GM21423 (cell line): ENCODE measurements around the gene SHQ1.
A peak's percentile ranks its signal among the peaks of the same experiment; 100 is the strongest.

ENCODE experiments used
- ATAC-seq: cut with Tn5 transposase; IDR thresholded peaks from one replicate; pipeline ENCODE4 v1.9.1; 2021; ENCODE audit warnings: mild to moderate bottlenecking, moderate library complexity; ENCODE audit not compliant: unreplicated experiment

The SHQ1 gene

DNA sequence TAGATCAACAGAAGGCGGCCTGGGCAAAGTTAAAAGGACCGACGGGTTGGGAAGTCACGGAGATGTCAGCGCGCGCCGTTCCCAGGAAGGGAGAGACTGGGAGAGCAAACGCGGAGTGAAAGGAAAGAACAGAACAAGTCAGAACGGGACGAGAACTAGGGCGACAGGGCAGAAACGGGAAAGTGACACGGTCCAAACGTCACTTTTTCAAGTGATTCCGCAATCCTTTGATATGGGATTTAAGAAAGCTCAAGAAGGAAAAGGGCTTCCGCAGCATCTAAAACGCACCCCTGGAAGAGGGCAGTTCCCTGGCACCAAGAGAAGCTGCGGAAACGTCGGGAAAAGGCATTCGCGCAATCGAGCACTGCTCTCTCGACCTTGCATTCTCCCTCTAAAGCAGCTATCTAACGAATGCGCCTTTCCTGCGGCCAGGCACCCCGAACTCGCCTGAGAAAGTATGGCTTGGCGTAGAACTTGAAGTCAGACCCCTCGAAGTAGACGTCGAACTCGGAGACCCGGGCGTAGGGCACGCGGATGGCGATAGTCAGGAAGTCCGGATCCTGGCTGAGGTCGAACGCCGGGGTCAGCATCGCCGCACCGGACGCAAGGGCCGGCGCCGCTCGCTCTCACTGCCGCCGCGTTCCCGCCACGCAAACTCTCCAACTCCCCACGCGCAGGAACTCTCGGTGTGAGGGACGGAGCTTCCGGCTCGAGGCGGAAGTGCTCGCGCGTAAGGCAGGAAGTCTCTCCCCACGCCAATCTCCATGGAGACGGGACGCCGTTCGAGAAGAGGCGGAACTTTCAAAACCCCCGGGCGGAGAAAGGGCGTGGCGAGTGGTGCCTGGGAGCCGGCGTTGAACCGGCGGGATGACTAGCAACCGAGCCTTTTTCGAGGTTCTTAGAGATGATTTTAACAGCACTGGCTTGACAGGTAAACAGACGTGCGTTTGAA, at the start of gene SHQ1:
SHQ1 (minus strand) TSS at position 695 of the 952 bp plus-strand sequence; CDS start at position 590, 105 bp downstream.
- peak; percentile 94 for ATAC-seq

DNA sequence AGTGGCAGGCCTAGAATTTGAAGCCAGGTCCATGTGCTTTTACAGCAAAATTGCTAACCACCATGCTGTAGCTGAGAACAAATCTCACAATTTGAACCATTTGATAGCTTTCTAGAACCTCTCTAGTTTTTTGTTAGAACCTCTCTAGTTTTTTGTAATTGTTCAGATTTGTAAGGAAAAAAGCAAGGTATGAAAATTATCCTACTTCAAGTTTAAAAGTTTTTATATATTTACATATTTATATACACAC, 49.4 kb upstream of the SHQ1 start:
- ATAC-seq = no peak

- ATAC-seq = no peak
These were observed 48.9 kb upstream of the SHQ1 start for GRCh38 chr3:72896996-72897757.

- ATAC-seq = no peak
These were observed 46.8 kb upstream of the SHQ1 start for GRCh38 chr3:72894976-72895552.

- ATAC-seq = no peak
These were observed 44.6 kb upstream of the SHQ1 start for GRCh38 chr3:72892870-72893269.

DNA sequence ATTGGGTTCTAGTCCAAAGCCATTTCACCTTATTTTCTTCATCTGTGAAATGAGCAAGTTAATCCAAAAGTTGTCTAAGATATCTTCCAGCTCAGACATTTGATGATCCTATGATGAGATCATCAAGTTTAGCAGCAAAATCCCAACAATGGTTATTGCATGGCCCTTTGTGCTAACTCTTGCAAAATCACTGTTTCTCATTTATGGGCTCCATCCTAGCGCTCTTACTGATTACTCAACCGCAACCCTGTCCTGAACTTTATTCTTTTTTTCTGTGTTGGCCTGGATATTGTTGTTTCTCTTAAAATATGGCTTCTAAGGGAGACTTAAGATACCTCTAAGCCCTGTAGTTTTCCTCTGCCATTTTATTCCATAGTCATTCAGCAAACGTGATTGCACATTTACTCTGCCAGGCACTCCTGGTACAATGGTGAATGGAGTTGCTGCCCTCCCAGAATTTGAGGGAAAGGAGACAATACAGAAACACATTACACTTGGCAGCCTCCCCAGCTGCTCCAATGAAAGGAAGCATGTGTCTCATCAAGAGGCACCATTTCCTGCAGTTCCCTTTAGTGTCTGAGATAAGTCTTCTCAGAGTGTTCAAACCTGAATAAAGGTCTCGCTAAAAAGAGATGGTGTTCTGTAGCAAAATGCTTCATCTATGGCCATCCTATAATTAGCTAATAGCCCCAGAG, 44.0 kb upstream of the SHQ1 start:
- no peak for ATAC-seq

GRCh38 chr3:72891053-72891855, 43.0 kb upstream of the SHQ1 start:
- no peak for ATAC-seq

DNA sequence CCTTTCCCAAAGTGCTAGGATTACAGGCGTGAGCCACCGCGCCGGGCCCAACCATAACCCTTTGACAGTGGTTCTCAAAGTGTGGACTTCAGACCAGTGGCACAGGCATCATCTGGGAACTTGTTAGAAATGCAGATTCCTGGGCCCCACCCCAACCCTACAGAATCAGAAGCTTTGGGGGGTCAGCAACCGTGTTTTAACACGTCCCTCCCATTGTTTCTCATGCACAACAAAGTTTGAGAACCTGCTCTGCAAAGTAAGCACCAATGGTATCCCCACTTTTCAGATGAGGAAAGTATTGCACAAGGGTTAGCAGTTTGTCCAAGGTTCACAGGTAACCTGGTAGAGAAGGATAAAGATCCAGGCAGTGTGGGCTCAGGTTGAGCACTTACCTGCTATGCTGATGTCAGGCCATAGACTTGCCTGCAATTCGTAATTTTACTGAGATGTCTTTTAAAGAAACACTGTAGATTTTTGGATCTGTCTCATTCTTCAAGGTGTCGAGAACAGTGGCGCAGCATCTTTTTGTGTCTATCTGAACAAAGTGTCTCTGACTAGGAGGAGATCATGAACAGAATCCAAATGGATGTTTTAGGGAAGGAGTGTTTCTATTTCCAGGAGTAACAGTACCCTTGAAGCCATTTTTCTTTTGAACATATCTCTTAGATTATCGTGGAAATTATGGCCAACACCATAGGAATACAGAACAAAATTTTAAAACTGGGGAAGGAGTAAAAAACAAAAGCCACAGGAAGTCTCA, 42.1 kb upstream of the SHQ1 start:
- ATAC-seq = no peak

GRCh38 chr3:72889310-72890165, 41.3 kb upstream of the SHQ1 start:
- no peak for ATAC-seq

DNA sequence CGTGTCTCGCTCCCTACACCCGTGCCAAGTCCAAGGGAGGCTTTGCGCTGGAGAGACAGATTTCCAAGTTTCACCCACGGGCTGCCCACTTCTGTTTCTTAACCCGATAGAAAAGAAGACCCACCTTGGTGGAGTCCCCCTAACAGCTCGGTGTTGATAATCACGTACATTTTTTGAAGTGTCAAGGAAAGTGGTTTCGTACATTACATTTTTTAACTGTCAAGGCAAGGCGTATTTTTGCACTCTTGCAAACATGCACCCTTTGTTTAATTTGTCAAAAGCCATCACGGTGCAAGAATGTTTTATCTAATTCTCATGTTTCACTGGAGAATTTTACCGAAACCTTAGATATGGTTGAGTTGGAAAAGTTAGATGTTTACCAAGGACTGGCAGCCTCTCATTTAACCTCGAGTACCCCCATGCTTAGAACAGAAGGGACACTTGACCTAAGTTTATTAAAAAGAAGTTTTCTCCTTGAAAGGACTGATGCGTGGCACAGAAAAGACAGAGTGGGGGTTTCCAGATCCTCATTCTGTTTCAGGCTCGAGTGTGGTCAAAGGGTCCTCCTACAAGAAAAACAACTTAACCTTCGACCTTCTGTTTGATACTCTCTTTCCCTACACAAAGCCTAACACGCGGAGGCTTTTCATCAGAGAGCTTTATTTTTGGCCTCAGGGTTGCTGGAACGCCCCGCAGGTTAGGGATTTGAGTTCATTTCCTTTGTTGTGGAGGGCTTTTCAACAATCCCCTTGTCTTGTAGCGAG, 40.5 kb upstream of the SHQ1 start:
- ATAC-seq = no peak

DNA sequence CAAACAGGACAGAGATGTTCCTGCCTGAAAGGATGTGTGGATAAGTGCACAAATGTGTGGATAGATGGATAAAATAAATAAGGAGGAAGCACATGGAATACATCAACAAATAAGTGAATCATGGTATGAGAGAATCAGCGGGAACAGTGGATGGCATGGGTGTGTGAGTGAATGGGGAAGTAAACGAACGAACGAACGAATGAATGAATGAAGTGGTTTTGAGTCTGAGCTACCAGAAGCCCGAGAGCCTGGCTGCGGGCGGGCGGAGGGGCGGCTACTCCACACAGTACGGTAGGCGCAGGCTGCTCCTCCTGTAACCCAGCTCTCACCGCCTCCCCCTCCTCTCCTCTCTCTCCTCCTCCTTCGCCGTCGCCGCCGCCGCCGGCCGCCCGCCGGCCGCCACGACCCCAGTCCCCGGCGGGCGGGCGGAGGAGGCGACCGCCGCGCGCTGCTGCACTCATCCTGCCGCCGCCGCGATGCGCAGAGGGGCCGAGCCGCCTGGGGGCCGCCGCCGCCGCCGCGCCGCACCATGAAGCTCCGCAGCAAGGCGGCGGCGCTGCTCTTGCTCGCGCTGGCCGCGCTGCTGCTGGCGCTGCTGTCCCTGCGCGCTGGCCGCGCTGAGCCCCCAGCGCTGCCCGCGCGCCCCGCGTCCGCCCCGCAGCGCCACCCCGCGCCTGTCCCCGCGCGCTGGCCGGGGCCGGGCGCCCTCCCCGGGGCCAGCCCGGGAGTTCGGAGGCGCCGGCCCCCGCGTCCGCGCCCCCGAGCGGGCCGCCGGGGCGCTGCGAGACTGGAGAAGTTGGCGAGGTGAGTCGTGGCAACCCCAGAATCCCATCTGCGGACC, 39.7 kb upstream of the SHQ1 start, which contains the start of gene GXYLT2:
GXYLT2 (plus strand) TSS at position 342 of the 841 bp plus-strand sequence; CDS start at position 530, 188 bp downstream.
- no peak for ATAC-seq

- no peak for ATAC-seq
These were observed 39.1 kb upstream of the SHQ1 start for GRCh38 chr3:72887343-72887704.

DNA sequence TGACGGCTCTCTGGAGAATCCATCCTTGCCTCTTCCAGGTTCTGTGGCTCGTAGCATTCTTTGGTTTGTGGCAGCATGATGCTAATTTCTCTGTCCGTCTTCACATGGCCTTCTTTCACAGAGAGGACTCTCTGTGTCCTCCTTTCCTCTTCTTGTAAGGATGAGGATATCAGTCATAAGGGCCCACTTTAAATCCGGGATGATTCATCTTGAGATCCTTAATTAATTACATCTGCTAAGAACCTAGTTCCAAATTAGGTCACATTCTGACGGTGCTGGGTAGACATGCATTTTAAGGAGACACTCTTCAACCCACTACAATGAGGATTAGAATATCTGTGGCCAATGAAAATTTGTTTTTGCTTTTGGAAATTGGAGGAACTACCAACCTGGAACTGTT, 23.9 kb upstream of the SHQ1 start:
- no peak for ATAC-seq

GRCh38 chr3:72862314-72863090, 14.3 kb upstream of the SHQ1 start:
- no peak for ATAC-seq

- ATAC-seq = no peak
These were observed 12.6 kb upstream of the SHQ1 start for GRCh38 chr3:72860846-72861245.

- ATAC-seq = no peak
These were observed 11.8 kb upstream of the SHQ1 start for GRCh38 chr3:72860053-72860452.
